Kidney epithelial cell (primary cell): ENCODE data around the gene RSAD1. TPM values are rescaled to one million over a fixed set of nuclear protein-coding genes. Genes with fewer than 3 reads are reported as not detected.

ENCODE experiments used
- DNase-seq: peaks from one replicate; pipeline ENCODE4 v3.0.0-alpha.2; 2010; ENCODE audit warnings: low read depth
- H3K27me3 ChIP-seq: 2 replicates; pipeline ENCODE4 v1.6.0; 2011; ENCODE audit warnings: low read length; ENCODE audit not compliant: control insufficient read depth, insufficient read depth
- H3K36me3 ChIP-seq: 2 replicates; pipeline ENCODE4 v1.5.1; 2011; ENCODE audit warnings: low read length; ENCODE audit not compliant: control insufficient read depth, insufficient read depth
- H3K4me3 ChIP-seq: 2 replicates; pipeline ENCODE4 v1.5.1; 2011; ENCODE audit warnings: low read depth, mild to moderate bottlenecking, control low read depth, low read length
- total RNA-seq: library from RNA; depleted of rRNA; stranded (reverse); fragments of >200 nt; gene quantifications from 2 replicates; pipeline ENCODE4 v1.2.3, GENCODE V29; 2015
- TF ChIP-seq, protein P1 (sequence below): IDR thresholded peaks from 2 replicates; pipeline ENCODE4 v1.5.1; 2011; ENCODE audit warnings: mild to moderate bottlenecking, moderate library complexity, low read length, control low read depth, inconsistent platforms; ENCODE audit not compliant: insufficient read depth, poor library complexity, severe bottlenecking

Gene RSAD1
- total RNA-seq, 1 donor from 2014 or later: 28.4 TPM

DNA sequence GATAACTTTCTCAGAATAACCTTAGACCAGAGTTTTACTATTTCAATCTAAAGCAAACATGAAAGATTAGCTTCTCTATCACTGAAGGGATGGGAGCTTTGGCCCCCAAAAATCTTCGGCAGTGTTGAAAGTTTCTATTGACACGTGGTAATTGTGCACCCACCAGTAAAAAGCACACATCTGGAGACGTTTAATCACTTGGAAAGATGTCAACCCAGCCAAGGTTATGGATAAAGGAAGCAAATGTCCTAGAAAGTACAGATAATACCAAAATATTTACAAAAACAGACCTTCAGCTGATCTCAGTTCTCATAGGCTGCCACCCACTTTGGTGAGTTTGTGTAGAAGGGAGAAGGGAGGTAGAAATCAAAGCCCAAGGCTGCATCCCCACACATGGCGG, 34.8 kb downstream of the RSAD1 start:
- DNase-seq: no peak
- Histone ChIP-seq H3K36me3 (no peaks in the 10 kb centered on the region), H3K27me3 (no peaks in the 10 kb centered on the region), H3K4me3 (no peak overlapping the region)
- TF ChIP-seq, protein P1, sequence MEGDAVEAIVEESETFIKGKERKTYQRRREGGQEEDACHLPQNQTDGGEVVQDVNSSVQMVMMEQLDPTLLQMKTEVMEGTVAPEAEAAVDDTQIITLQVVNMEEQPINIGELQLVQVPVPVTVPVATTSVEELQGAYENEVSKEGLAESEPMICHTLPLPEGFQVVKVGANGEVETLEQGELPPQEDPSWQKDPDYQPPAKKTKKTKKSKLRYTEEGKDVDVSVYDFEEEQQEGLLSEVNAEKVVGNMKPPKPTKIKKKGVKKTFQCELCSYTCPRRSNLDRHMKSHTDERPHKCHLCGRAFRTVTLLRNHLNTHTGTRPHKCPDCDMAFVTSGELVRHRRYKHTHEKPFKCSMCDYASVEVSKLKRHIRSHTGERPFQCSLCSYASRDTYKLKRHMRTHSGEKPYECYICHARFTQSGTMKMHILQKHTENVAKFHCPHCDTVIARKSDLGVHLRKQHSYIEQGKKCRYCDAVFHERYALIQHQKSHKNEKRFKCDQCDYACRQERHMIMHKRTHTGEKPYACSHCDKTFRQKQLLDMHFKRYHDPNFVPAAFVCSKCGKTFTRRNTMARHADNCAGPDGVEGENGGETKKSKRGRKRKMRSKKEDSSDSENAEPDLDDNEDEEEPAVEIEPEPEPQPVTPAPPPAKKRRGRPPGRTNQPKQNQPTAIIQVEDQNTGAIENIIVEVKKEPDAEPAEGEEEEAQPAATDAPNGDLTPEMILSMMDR: no peak

DNA sequence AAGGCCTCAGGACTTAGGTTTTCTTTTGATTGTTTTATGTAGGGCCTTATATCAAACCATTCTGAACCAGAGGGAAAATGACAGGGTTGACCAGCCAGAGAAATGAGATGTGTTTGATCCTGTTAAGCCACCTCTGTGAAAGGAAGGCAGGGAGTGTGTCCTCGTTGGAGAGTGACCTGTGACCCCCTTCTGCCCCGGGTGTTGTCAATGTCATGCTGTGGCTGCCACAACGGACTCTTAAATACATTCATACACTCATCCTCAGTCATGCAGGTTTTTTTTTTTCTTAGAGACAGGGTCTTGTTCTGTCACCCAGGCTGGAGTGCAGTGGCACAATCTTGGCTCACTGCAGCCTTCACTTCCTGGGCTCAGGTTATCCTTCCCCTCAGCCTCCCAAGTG, 35.7 kb downstream of the RSAD1 start:
- Histone ChIP-seq H3K27me3 (no peaks in the 10 kb centered on the region), H3K4me3 (no peak overlapping the region), H3K36me3 (no peaks in the 10 kb centered on the region)
- TF ChIP-seq, protein P1: no peak
- DNase-seq: no peak

DNA sequence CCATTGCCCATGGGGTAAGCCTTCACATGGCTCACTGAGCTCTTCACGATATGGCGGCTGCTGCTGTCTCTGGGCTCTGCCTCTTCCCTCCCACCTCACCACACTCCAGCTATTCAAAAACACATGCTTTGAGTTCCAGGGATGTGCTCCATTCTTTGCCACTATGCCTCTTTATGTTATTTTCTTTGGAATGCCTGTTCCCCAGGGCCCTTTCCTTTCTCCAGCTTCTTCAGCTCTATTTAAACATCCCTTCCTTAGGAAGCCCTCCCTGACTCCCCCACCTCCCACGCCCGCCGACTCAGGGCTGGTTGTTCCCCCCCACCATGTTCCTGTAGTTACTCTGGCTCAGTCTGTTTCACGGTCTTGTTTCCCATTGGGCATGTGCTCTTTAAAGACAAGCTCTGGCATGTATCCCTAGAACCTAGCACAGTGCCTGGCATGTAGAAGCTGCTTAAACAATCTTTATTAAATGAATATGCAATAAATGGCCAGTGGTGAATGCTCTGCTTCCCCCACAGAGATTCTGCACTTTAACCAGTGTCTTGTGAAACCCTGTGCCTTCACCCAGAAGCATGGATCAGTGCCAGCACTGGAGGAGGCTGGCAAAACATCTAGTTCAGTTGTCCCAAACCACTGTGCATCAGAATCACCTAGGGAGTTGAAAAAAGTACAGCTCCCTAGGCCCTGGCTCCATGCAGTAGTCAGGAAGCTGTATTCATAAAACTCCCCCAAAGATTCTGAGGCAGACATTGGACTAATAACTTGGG, 36.5 kb downstream of the RSAD1 start:
- TF ChIP-seq, protein P1: no peak
- DNase-seq: no peak
- no peaks in the 10 kb centered on the region for H3K27me3 ChIP-seq
- no peak overlapping the region for H3K4me3 ChIP-seq
- no peaks in the 10 kb centered on the region for H3K36me3 ChIP-seq

DNA sequence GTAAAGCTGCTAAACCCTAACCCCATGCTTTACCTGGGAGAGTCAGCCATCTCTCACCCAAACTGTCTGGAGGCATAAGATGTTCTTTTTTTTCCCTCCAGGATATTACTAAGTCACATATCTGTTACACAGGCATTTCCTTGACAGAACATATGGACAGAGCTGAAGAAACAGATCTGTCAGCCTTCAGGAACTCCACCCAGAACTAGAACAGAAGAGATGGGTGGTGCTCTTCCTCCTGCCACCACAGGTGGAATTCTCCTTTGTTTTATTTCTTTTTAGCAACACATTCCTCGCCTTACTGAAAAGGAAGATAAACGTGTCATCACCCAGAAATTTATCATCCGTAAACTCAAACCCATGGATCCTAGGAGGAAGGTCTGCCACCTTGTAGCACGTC, 38.4 kb downstream of the RSAD1 start:
- no peaks in the 10 kb centered on the region for H3K36me3 ChIP-seq
- DNase-seq: no peak
- TF ChIP-seq, protein P1: no peak
- H3K27me3 ChIP-seq: no peaks in the 10 kb centered on the region
- no peak overlapping the region for H3K4me3 ChIP-seq

DNA sequence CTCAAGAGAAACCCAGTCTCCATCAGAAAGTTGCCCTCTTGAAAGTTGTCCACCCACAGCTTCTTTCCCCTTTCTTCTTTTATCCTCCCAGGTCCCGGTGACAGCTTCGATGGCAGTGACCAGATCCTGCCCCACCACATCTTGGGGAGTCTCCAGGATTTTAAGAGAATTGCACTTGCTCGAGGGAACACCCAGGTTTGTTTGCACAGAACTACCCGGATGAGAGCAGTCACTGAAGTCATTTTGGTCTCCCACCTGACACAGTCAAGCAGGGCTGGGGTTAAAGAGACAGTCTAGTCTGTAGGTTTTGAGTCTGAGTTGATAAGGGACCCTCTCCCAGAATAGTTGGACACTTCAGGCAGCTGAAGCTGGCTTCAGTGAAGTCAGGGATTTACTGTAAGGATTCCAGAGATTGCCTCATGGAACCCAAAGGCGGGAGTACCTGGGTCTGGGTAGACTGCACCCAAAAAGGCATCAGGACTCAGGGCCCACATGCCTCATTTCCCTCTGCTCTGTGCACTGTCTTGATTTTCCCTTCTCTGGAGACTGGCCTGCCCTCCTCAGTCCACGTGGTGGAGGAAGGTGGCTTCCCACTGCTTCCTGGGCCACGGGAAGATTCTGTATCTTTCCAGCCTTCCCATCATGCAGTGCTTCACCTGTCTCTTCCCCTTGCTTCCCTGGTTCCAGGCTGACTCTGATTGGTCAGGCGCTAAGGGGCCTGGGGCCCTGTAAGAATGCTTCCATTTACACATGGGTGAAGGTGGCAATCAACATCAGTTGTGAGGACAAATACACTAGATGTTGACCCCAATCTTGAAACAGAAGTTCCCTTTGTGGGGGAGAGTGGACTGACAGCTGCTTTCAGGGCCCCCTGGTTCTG, 39.1 kb downstream of the RSAD1 start:
- DNase-seq: no peak
- TF ChIP-seq, protein P1: no peak
- no peaks in the 10 kb centered on the region for H3K27me3 ChIP-seq
- H3K36me3 ChIP-seq: no peaks in the 10 kb centered on the region
- H3K4me3 ChIP-seq: no peak overlapping the region
